ENCODE measurements around the gene AHCTF1. TPM values are rescaled to one million over a fixed set of nuclear protein-coding genes. Genes with fewer than 3 reads are reported as not detected.

AHCTF1 gene
- total and polyA plus RNA-seq, 2 of the 8 experiments (the other 6 are each of a cell fraction or from before 2014, with no cell fraction given): 7.9 to 44.5 TPM

- WGBS, 2 experiments (ENCODE audit: extremely low coverage in 1 of 2, insufficient coverage in 1 of 2, insufficient read length in 1 of 2, insufficient replicate concordance in 2 of 2, low coverage in 1 of 2, low lambda C conversion rate in 2 of 2, missing lambda C conversion rate in 1 of 2): 79% methylated on average over 6 of the region's 6 CpGs; no CpG with 5 or more reads in 1 of the 2 experiments
- Histone ChIP-seq H4K8ac (ENCODE audit: extremely low read depth, insufficient read depth, low read length) (no peak overlapping the region), H3K23ac (ENCODE audit: insufficient read length) (no peak overlapping the region), H4K20me1 (replicated peaks in 1 of 2; ENCODE audit: control insufficient read depth in 1 of 2, insufficient read depth in 2 of 2, low read length in 2 of 2) (no peaks in the 10 kb centered on the region), H3K79me1 (ENCODE audit: low read depth, low read length) (no peaks in the 10 kb centered on the region), H2BK120ac (replicated peaks; ENCODE audit: low read depth, low read length) (no peak overlapping the region), H3K18ac (ENCODE audit: extremely low read depth, low read length) (peak overlapping the region; percentile 75; the same call in 1 of the 2 replicates), H3K56ac (replicated peaks; ENCODE audit: insufficient read length, low read depth, low read length) (no peak overlapping the region), H2AFZ (ENCODE audit: low read length) (no peak overlapping the region), H2BK20ac (ENCODE audit: low read length) (no peak overlapping the region), H3K23me2 (ENCODE audit: low read depth, low read length) (0 out of 2 replicates have a peak, but pooled peaks cover 2% of the 10 kb centered on the region), H4K91ac (replicated peaks; ENCODE audit: insufficient read length, low read length) (no peak overlapping the region), H3K9ac (replicated peaks in 1 of 4; ENCODE audit: extremely low read depth in 1 of 4, low read depth in 3 of 4, low read length in 3 of 4) (no peak overlapping the region), H3K27me3 (replicated peaks in 1 of 4; ENCODE audit: control insufficient read depth in 3 of 4, extremely low read depth in 1 of 4, insufficient read depth in 3 of 4, low read length in 3 of 4) (no peaks in the 10 kb centered on the region; a peak in 1 of 7 replicates), H3K36me3 (ENCODE audit: control insufficient read depth in 2 of 4, insufficient read depth in 4 of 4, low read length in 3 of 4) (no peaks in the 10 kb centered on the region), H3K14ac (ENCODE audit: insufficient read length) (no peak overlapping the region), H3K9me3 (ENCODE audit: insufficient read depth in 2 of 2, low read depth in 1 of 2, low read length in 1 of 2) (no peaks in the 10 kb centered on the region), H3K4ac (replicated peaks; ENCODE audit: insufficient read length, low read depth, low read length) (no peak overlapping the region), H3K4me1 (replicated peaks in 1 of 4; ENCODE audit: control insufficient read depth in 3 of 4, insufficient read depth in 4 of 4, low read length in 3 of 4) (peaks cover 5 to 42% (median 34%) of the 10 kb centered on the region in 4 experiments), H2BK15ac (ENCODE audit: low read length) (no peak overlapping the region), H2BK12ac (ENCODE audit: low read depth, low read length) (peak overlapping the region; percentile 4; the same call in 1 of the 2 replicates), H3K79me2 (ENCODE audit: control insufficient read depth in 1 of 2, insufficient read depth in 2 of 2, low read length in 2 of 2) (no peaks in the 10 kb centered on the region), H3K27ac (ENCODE audit: low read depth, low read length) (no peak overlapping the region), H2AK5ac (ENCODE audit: low read depth, low read length) (peak overlapping the region; percentile 32; the same call in 1 of the 2 replicates), H3K4me3 (ENCODE audit: extremely low read depth in 1 of 4, insufficient read depth in 2 of 4, low read depth in 3 of 4, low read length in 4 of 4) (peak overlapping the region in 1 of 4 experiments; percentile 17; a peak in 1 of 8 replicates), H4K5ac (ENCODE audit: insufficient read length, low read depth, low read length) (no peak overlapping the region), H3K4me2 (ENCODE audit: insufficient read depth in 1 of 2, low read depth in 2 of 2, low read length in 2 of 2) (peak overlapping the region; percentile 22 to 36; a peak in 3 of 4 replicates), H2BK5ac (ENCODE audit: low read depth, low read length) (peak overlapping the region; percentile 27; the same call in 1 of the 2 replicates)
- no peak for FAIRE-seq
- POLR2A ChIA-PET (ENCODE audit: partially characterized antibody): interaction anchor here (0.7 to 2.2 kb wide), 5 partner anchors 8 to 27 kb away, joined by 3 to 10 read pairs (median 4); no protein-coding TSS in a partner anchor
- DNase-seq (ENCODE audit: low read depth in 1 of 2, low spot score in 2 of 2): no peak
- CTCF ChIA-PET (ENCODE audit: partially characterized antibody): interaction anchor here (1.7 kb wide), 1 partner anchor 19 kb away, joined by 3 read pairs; no protein-coding TSS in a partner anchor
- TF ChIP-seq KDM1A (IDR thresholded peaks at IDR 0.05; ENCODE audit: borderline replicate concordance, low read length): peak; percentile 12; the same call in 1 of the 2 replicates
Measured at GRCh38 chr1:246793356-246793896, 138.3 kb downstream of the AHCTF1 start.
